ENCODE measurements around the gene TOPAZ1. TPM values are rescaled to one million over a fixed set of nuclear protein-coding genes. Genes with fewer than 3 reads are reported as not detected.
"Not testable (repeated sequence)": the region's sequence is repeated elsewhere in the genome, so short reads cannot be mapped to it uniquely, and the experiment has no call there.

Gene TOPAZ1
- total and polyA plus RNA-seq, 3 donors from 2014 or later = 2.5 to 11.7 (median 7.4) TPM

DNA sequence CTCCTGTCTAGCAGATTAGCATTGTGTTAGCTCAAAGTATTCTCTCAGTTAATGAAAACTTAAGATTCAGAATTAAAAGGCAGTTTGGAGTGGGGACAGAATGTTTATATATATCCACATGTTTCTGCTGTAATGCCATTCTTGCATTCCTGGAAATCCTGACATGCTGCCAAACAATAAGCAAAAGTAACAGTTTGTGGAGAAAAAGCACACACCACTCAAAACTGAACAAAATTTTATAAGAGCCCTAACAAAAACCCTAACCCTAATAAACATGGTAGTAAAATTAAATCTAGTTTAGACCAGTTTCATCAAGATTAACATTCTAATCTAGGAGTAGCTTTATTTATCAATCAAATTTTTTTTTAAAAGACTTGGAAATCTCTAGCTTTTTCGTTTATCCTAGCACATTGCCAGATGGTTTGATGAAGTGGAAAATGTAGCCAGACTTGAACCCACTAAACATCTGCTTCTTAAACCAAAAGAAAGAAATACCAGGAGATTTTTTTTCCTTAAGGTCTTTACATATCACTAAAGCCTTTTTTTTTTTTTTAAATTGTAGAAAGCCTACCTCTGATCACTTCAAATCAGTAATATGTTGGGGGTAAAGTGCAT, 100.6 kb downstream of the TOPAZ1 start:
- DNase-seq = no peak
- H3K27me3 ChIP-seq = no peaks in the 10 kb centered on the region
- H3K36me3 ChIP-seq (ENCODE audit: low read depth, missing control alignments) = no peaks in the 10 kb centered on the region
- H3K4me3 ChIP-seq = no peak overlapping the region
- intact Hi-C loops (cut with DNase I; ENCODE audit: low total_unique reads) = no loop called here
- TF ChIP-seq POLR2A (IDR thresholded peaks at IDR 0.05) = no peak
- TF ChIP-seq, protein P1, sequence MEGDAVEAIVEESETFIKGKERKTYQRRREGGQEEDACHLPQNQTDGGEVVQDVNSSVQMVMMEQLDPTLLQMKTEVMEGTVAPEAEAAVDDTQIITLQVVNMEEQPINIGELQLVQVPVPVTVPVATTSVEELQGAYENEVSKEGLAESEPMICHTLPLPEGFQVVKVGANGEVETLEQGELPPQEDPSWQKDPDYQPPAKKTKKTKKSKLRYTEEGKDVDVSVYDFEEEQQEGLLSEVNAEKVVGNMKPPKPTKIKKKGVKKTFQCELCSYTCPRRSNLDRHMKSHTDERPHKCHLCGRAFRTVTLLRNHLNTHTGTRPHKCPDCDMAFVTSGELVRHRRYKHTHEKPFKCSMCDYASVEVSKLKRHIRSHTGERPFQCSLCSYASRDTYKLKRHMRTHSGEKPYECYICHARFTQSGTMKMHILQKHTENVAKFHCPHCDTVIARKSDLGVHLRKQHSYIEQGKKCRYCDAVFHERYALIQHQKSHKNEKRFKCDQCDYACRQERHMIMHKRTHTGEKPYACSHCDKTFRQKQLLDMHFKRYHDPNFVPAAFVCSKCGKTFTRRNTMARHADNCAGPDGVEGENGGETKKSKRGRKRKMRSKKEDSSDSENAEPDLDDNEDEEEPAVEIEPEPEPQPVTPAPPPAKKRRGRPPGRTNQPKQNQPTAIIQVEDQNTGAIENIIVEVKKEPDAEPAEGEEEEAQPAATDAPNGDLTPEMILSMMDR (IDR thresholded peaks at IDR 0.05) = no peak
- WGBS, 2 donors = 45 to 55% methylated on average over 1 of the region's 1 CpG
- H3K4me1 ChIP-seq = peaks cover 9% of the 10 kb centered on the region
- H3K9me3 ChIP-seq = no peaks in the 10 kb centered on the region
- H3K27ac ChIP-seq = no peak overlapping the region

DNA sequence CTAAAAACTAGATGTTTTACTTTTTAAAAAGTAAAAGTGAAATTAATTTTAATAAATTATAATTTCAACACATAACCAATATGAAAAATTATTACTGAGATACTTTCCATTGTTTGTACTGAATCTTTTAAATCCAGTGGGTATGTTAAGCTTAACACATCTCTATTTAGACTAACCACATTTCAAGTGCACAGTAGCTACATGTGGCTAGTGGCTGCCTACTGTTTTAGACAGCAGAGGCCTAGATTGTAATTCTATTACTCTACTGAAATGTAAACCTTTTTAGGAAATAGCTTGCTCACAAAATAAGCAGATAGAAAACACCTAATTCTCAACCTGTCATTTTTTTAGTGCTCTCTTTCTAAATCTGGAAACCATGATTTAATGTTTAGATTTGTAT, 101.7 kb downstream of the TOPAZ1 start:
- Histone ChIP-seq H3K27me3 (no peaks in the 10 kb centered on the region), H3K4me1 (peaks cover 9% of the 10 kb centered on the region), H3K36me3 (ENCODE audit: low read depth, missing control alignments) (no peaks in the 10 kb centered on the region), H3K4me3 (no peak overlapping the region), H3K9me3 (no peaks in the 10 kb centered on the region), H3K27ac (no peak overlapping the region)
- no peak for DNase-seq
- intact Hi-C loops (cut with DNase I; ENCODE audit: low total_unique reads) = no loop called here
- TF ChIP-seq POLR2A (IDR thresholded peaks at IDR 0.05) = no peak
- TF ChIP-seq, protein P1 (IDR thresholded peaks at IDR 0.05) = no peak

DNA sequence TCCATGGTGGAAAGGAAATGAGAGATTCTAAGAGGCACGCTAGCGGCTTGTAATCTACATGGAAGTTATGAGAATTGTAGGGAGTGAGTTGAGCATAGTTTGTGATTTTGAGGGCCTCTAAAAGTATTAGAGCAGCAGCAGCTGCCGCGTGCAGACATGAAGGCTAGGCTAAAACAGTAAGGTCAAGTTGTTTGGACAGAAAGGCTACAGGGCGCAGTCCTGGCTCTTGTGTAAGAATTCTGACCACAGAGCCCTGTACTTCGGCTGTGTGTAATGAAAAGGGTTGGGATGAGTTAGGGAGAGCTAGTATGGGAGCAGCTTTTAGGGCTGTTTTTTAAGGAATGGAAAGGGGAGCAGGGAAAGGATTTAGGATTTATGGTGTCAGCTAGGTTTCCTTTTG, 104.9 kb downstream of the TOPAZ1 start:
- 81 to 86% methylated on average over 6 of the region's 6 CpGs for WGBS, 2 donors

DNA sequence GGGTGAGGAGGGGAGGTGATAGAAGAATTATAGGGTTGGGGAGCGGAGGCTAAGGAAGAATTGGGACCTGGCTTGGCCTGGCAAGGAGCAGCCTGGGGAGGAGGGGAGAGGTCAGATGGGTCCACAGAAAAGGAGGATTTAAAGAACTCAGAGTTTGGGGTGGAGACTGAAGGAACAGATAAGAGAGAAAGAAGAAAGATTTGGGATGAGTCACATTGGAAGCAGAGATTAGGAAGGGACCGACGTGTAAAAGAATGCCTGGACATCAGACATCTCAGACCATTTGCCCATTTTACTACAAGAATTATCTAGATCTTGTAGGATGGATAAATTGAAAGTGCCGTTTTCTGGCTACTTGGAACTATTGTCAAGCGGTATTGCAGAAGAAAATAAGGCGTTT, 107.3 kb downstream of the TOPAZ1 start:
- intact Hi-C loops (cut with DNase I; ENCODE audit: low total_unique reads) = no loop called here
- Histone ChIP-seq H3K27ac (no peak overlapping the region), H3K4me1 (no peaks in the 10 kb centered on the region), H3K9me3 (no peaks in the 10 kb centered on the region), H3K27me3 (no peaks in the 10 kb centered on the region), H3K4me3 (no peak overlapping the region), H3K36me3 (ENCODE audit: low read depth, missing control alignments) (no peaks in the 10 kb centered on the region)
- TF ChIP-seq, protein P1 (IDR thresholded peaks at IDR 0.05) = no peak
- TF ChIP-seq POLR2A (IDR thresholded peaks at IDR 0.05) = no peak
- 78 to 82% methylated on average over 6 of the region's 6 CpGs for WGBS, 2 donors
- no peak for DNase-seq

More for the DNA sequence above, 104.9 kb downstream of the TOPAZ1 start:
- DNase-seq; H3K4me3 ChIP-seq; H3K4me1 ChIP-seq; H3K27ac ChIP-seq; intact Hi-C loops (cut with DNase I; ENCODE audit: low total_unique reads); H3K9me3 ChIP-seq; H3K27me3 ChIP-seq; H3K36me3 ChIP-seq (ENCODE audit: low read depth, missing control alignments): not testable (repeated sequence)

DNA sequence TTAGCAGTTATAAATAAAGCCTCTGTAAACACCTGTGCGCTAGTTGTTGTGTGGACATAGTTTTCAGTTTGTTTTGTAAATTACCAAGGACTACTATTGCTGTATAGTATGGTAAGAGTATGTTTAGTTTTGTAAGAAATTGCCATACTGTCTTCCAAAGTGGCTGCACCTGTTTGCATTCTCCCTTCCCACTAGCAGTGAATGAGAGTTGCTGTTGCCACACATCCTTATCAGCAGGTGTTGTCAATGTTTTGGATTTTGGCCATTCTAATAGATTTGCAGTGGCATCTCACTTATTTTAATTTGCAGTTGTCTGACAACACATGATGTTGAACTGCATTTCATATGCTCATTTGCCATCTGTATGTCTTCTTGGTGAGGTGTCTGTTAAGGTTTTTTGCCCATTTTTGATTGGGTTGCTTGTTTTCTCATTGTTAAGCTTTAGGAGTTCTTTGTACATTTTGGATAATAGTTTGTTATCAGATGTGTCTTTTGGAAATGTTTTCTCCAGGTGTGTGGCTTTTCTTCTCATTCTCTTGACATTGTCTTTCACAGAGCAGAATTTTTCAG, 111.8 kb downstream of the TOPAZ1 start:
- Histone ChIP-seq H3K27ac (no peak overlapping the region), H3K36me3 (ENCODE audit: low read depth, missing control alignments) (no peaks in the 10 kb centered on the region), H3K4me3 (no peak overlapping the region), H3K9me3 (no peaks in the 10 kb centered on the region), H3K27me3 (no peaks in the 10 kb centered on the region), H3K4me1 (no peaks in the 10 kb centered on the region)
- no peak for DNase-seq
- TF ChIP-seq POLR2A (IDR thresholded peaks at IDR 0.05) = no peak
- TF ChIP-seq, protein P1 (IDR thresholded peaks at IDR 0.05) = no peak
- 100% methylated on average over 1 of the region's 1 CpG for WGBS, 2 donors
- intact Hi-C loops (cut with DNase I; ENCODE audit: low total_unique reads) = no loop called here
